ENCODE results near the gene OR51G2. TPM values are rescaled to one million over a fixed set of nuclear protein-coding genes. Genes with fewer than 3 reads are reported as not detected.

The OR51G2 gene
- total RNA-seq, 1 experiment from 2014 or later: not detected

DNA sequence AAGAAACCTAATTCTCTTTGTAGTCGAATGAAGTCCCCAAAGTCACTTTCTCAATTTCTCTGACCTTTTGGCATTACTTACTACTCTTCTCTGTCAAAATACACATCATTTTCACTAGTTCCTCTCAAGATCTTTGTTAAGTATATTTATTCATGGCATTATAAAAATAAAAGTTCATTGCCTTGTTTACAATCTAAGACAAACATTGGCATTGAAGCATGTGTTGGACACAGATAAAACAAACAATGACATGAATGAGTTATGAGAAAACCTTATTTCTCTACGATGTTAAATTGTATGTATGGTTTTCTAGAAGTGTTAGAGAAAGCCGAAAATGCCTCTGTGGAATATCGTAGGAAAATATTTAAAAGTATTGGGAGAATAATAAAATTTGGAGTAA is 13.6 kb upstream of the OR51G2 start:
- Histone ChIP-seq H3T11ph (ENCODE audit: low read length) (no peak overlapping the region), H4K8ac (replicated peaks; ENCODE audit: insufficient read length, low read depth, low read length) (no peak overlapping the region), H3K4me1 (ENCODE audit: insufficient read depth, low read length) (no peaks in the 10 kb centered on the region), H2BK120ac (ENCODE audit: low read depth, low read length, poor library complexity, severe bottlenecking) (no peak overlapping the region), H3K79me2 (ENCODE audit: insufficient read depth, low read length) (no peaks in the 10 kb centered on the region), H4K5ac (ENCODE audit: insufficient read length, low read depth, low read length) (no peak overlapping the region), H2BK5ac (ENCODE audit: insufficient read length, low read length) (no peak overlapping the region), H3K27me3 (ENCODE audit: insufficient read depth, low read length) (no peaks in the 10 kb centered on the region), H2BK12ac (ENCODE audit: insufficient read length, low read depth, low read length) (no peak overlapping the region), H4K91ac (ENCODE audit: insufficient read length, low read depth, low read length) (no peak overlapping the region), H3K9me3 (ENCODE audit: control insufficient read depth, low read depth, low read length) (no peaks in the 10 kb centered on the region), H3K18ac (ENCODE audit: insufficient read length, low read depth, low read length) (no peak overlapping the region), H3K56ac (ENCODE audit: insufficient read length, low read depth, low read length) (no peak overlapping the region), H2BK15ac (ENCODE audit: low read depth, low read length) (no peak overlapping the region), H3K27ac (ENCODE audit: insufficient read length, low read depth, low read length) (no peak overlapping the region), H3K4ac (ENCODE audit: low read depth, low read length) (no peak overlapping the region), H3K23me2 (ENCODE audit: insufficient read length, low read depth, low read length, poor library complexity, severe bottlenecking) (no peaks in the 10 kb centered on the region), H3K79me1 (ENCODE audit: insufficient read depth, low read depth, low read length, poor library complexity, severe bottlenecking) (no peaks in the 10 kb centered on the region), H3K14ac (ENCODE audit: insufficient read depth, low read length) (no peak overlapping the region), H4K20me1 (ENCODE audit: control insufficient read depth, insufficient read depth, insufficient read length) (no peaks in the 10 kb centered on the region), H2AFZ (ENCODE audit: low read length) (no peak overlapping the region), H3K23ac (ENCODE audit: insufficient read length, low read depth, low read length) (no peak overlapping the region), H3K4me2 (ENCODE audit: insufficient read depth, insufficient read length, low read length) (no peak overlapping the region), H3K9ac (ENCODE audit: extremely low read depth, insufficient read length, low read length) (no peak overlapping the region), H2AK5ac (ENCODE audit: insufficient read length, low read length) (no peak overlapping the region), H2BK20ac (ENCODE audit: low read depth, low read length, poor library complexity, severe bottlenecking) (no peak overlapping the region)
- Mint-ChIP-seq H3K9me3 (no peaks in the 10 kb centered on the region), H3K27me3 (ENCODE audit: low read depth) (no peaks in the 10 kb centered on the region; the same call in none of the 2 replicates), H3K36me3 (ENCODE audit: insufficient read depth in 1 of 3, low read depth in 3 of 3) (no peaks in the 10 kb centered on the region), H3K27ac (no peak overlapping the region), H3K4me1 (no peaks in the 10 kb centered on the region), H3K4me3 (no peak overlapping the region)
- TF ChIP-seq, protein P1, sequence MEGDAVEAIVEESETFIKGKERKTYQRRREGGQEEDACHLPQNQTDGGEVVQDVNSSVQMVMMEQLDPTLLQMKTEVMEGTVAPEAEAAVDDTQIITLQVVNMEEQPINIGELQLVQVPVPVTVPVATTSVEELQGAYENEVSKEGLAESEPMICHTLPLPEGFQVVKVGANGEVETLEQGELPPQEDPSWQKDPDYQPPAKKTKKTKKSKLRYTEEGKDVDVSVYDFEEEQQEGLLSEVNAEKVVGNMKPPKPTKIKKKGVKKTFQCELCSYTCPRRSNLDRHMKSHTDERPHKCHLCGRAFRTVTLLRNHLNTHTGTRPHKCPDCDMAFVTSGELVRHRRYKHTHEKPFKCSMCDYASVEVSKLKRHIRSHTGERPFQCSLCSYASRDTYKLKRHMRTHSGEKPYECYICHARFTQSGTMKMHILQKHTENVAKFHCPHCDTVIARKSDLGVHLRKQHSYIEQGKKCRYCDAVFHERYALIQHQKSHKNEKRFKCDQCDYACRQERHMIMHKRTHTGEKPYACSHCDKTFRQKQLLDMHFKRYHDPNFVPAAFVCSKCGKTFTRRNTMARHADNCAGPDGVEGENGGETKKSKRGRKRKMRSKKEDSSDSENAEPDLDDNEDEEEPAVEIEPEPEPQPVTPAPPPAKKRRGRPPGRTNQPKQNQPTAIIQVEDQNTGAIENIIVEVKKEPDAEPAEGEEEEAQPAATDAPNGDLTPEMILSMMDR (conservative IDR thresholded peaks at IDR 0.05): no peak
- 100% methylated on average over 3 of the region's 4 CpGs for WGBS (ENCODE audit: extremely low coverage, insufficient read length, low lambda C conversion rate)
- no peak for DNase-seq

Measured in H9 (cell line).